Loucy (cell line): ENCODE measurements around the gene PID1.

Source experiments
- H2AFZ ChIP-seq: fragments of 200-600 bp; sonication (generic); 2 replicates; pipeline ENCODE4 v1.6.0; 2016; ENCODE audit warnings: antibody characterized with exemption, mild to moderate bottlenecking, low read length, moderate library complexity
- H3F3A ChIP-seq: fragments of 200-600 bp; 2 replicates; pipeline ENCODE4 v1.6.0; 2016; ENCODE audit warnings: antibody characterized with exemption, low read depth, mild to moderate bottlenecking
- H3K27me3 ChIP-seq: fragments of 200-600 bp; sonication (generic); 2 replicates; pipeline ENCODE4 v1.6.1; 2014; ENCODE audit warnings: low read length, mild to moderate bottlenecking; ENCODE audit not compliant: insufficient read depth, poor library complexity, severe bottlenecking
- H3K36me3 ChIP-seq: fragments of 200-600 bp; sonication (generic); 2 replicates; pipeline ENCODE4 v1.6.1; 2016; ENCODE audit warnings: low read length; ENCODE audit not compliant: insufficient read depth
- H3K4me1 ChIP-seq: fragments of 200-600 bp; sonication (generic); 2 replicates; pipeline ENCODE4 v1.5.1; 2014; ENCODE audit warnings: low read length, mild to moderate bottlenecking; ENCODE audit not compliant: insufficient read depth, poor library complexity, severe bottlenecking
- H3K4me2 ChIP-seq: fragments of 200-600 bp; sonication (generic); 2 replicates; pipeline ENCODE4 v1.6.0; 2014; ENCODE audit warnings: antibody characterized with exemption, low read length, low read depth, mild to moderate bottlenecking; ENCODE audit not compliant: poor library complexity, severe bottlenecking
- H3K4me3 ChIP-seq: fragments of 200-600 bp; sonication (generic); 2 replicates; pipeline ENCODE4 v1.5.1; 2014; ENCODE audit warnings: low read length, mild to moderate bottlenecking, mixed read lengths; ENCODE audit not compliant: poor library complexity, severe bottlenecking
- H3K79me2 ChIP-seq: fragments of 200-600 bp; sonication (generic); 2 replicates; pipeline ENCODE4 v1.6.1; 2014; ENCODE audit warnings: low read length; ENCODE audit not compliant: insufficient read depth
- H3K9ac ChIP-seq: fragments of 200-600 bp; sonication (generic); 2 replicates; pipeline ENCODE4 v1.6.0; 2014; ENCODE audit warnings: mild to moderate bottlenecking, low read depth, low read length, moderate library complexity; ENCODE audit not compliant: poor library complexity, severe bottlenecking
- H3K9me2 ChIP-seq: fragments of 200-600 bp; sonication (generic); replicated peaks from 2 replicates; pipeline ENCODE4 v1.6.1; 2016; ENCODE audit warnings: low read depth, low read length, mixed read lengths
- H3K9me3 ChIP-seq: fragments of 200-600 bp; sonication (generic); 2 replicates; pipeline ENCODE4 v1.6.1; 2014; ENCODE audit warnings: mild to moderate bottlenecking, antibody characterized with exemption, low read length, low read depth; ENCODE audit not compliant: insufficient read depth
- H4K20me1 ChIP-seq: fragments of 200-600 bp; sonication (generic); 2 replicates; pipeline ENCODE4 v1.6.0; 2014; ENCODE audit warnings: antibody characterized with exemption, low read length, mild to moderate bottlenecking; ENCODE audit not compliant: insufficient read depth, poor library complexity, severe bottlenecking
- CTCF ChIP-seq: fragments of 200-600 bp; sonication (generic); conservative IDR thresholded peaks from 2 replicates; pipeline ENCODE4 v1.5.1; 2014; ENCODE audit warnings: mild to moderate bottlenecking, antibody characterized with exemption, low read length
- EZH2phosphoT487 ChIP-seq: fragments of 200-600 bp; IDR thresholded peaks from 2 replicates; pipeline ENCODE4 v1.6.1; 2018; ENCODE audit warnings: antibody characterized with exemption, mild to moderate bottlenecking, moderate library complexity, borderline replicate concordance

PID1 gene

GRCh38 chr2:229296016-229296415, 24.9 kb upstream of the PID1 start:
- no peak overlapping the region for H3K4me2 ChIP-seq
- TF ChIP-seq CTCF (no peak), EZH2phosphoT487 (no peak)
- H3K4me1 ChIP-seq = no peaks in the 10 kb centered on the region
- no peak overlapping the region for H3K4me3 ChIP-seq
- H4K20me1 ChIP-seq = no peaks in the 10 kb centered on the region
- no peaks in the 10 kb centered on the region for H3K9me2 ChIP-seq
- H3K36me3 ChIP-seq = no peaks in the 10 kb centered on the region
- no peak overlapping the region for H3K9ac ChIP-seq
- H3K79me2 ChIP-seq = no peaks in the 10 kb centered on the region
- no peaks in the 10 kb centered on the region for H3K27me3 ChIP-seq
- H2AFZ ChIP-seq = no peak overlapping the region
- no peaks in the 10 kb centered on the region for H3F3A ChIP-seq
- H3K9me3 ChIP-seq = no peaks in the 10 kb centered on the region

GRCh38 chr2:229287823-229288222, 16.7 kb upstream of the PID1 start:
- Histone ChIP-seq H3K9ac (no peak overlapping the region), H3K79me2 (no peaks in the 10 kb centered on the region), H3K4me1 (no peaks in the 10 kb centered on the region), H3K4me2 (no peak overlapping the region), H3K27me3 (no peaks in the 10 kb centered on the region), H3K4me3 (no peak overlapping the region), H3K9me2 (no peaks in the 10 kb centered on the region), H3K36me3 (no peaks in the 10 kb centered on the region), H2AFZ (no peak overlapping the region), H3F3A (no peaks in the 10 kb centered on the region), H4K20me1 (no peaks in the 10 kb centered on the region), H3K9me3 (no peaks in the 10 kb centered on the region)
- TF ChIP-seq CTCF (no peak), EZH2phosphoT487 (no peak)

- H3K27me3 ChIP-seq = no peaks in the 10 kb centered on the region
- H3F3A ChIP-seq = no peaks in the 10 kb centered on the region
- no peaks in the 10 kb centered on the region for H3K4me1 ChIP-seq
- H3K36me3 ChIP-seq = no peaks in the 10 kb centered on the region
- no peaks in the 10 kb centered on the region for H3K79me2 ChIP-seq
- H4K20me1 ChIP-seq = no peaks in the 10 kb centered on the region
- H2AFZ ChIP-seq = no peak overlapping the region
- no peak overlapping the region for H3K4me3 ChIP-seq
- H3K9ac ChIP-seq = no peak overlapping the region
- no peaks in the 10 kb centered on the region for H3K9me2 ChIP-seq
- H3K4me2 ChIP-seq = no peak overlapping the region
- TF ChIP-seq EZH2phosphoT487 = no peak
- TF ChIP-seq CTCF = no peak
- H3K9me3 ChIP-seq = no peaks in the 10 kb centered on the region
Observed at GRCh38 chr2:229282758-229283546, 11.9 kb upstream of the PID1 start.
